HepG2 (cell line): ENCODE data around the gene CARD9. TPM values are rescaled to one million over a fixed set of nuclear protein-coding genes. Genes with fewer than 3 reads are reported as not detected.

Source experiments
- ATAC-seq: fragments of 200-7000 bp; cut with Tn5 transposase; 3 replicates; pipeline ENCODE4 v1.9.1; 2020; ENCODE audit warnings: mild to moderate bottlenecking, moderate library complexity
- BruUV-seq: library from RNA; stranded (reverse); fragments of 400-500 nt; replicated peaks from 2 replicates; lab custom pipeline; 2021; lab: Mats Ljungman, UMichigan
- CTCF ChIA-PET: fragments of 300-600 bp; formaldehyde crosslinking; extraction: SDS; loops from one replicate; lab custom pipeline; 2021; ENCODE audit warnings: low total read pairs, inconsistent platforms, low intra/inter-chr PET ratio; lab: Yijun Ruan, JAX
- POLR2A ChIA-PET: fragments of 350-600 bp; sonication (Branson Sonifier 250); formaldehyde crosslinking; loops from one replicate; lab custom pipeline; 2020; ENCODE audit warnings: antibody characterized with exemption, inconsistent platforms; lab: Yijun Ruan, JAX
- DNase-seq: peaks from one replicate; pipeline ENCODE4 v3.0.0-alpha.2; 2015; ENCODE audit warnings: low spot score
- FAIRE-seq: peaks from 3 replicates; lab custom pipeline; 2011; peaks lifted over from hg19 to GRCh38; lab: Jason Lieb, UNC
- H2AFZ ChIP-seq: one replicate; pipeline ENCODE4 v1.6.1; 2011; ENCODE audit warnings: low read length, inconsistent platforms
- H3K27ac ChIP-seq: fragments of 300-600 bp; 3 replicates; pipeline ENCODE4 v1.8.0; 2011; ENCODE audit warnings: mixed run types, mild to moderate bottlenecking, mixed read lengths, low read length, inconsistent platforms; ENCODE audit not compliant: insufficient read depth; ENCODE audit errors: extremely low read length
- H3K27me3 ChIP-seq, 2 experiments: fragments of 200-600 bp in 1 of 2; 2 replicates in 1 of 2; 3 replicates in 1 of 2; pipeline versions ENCODE4 v1.6.0 to v1.8.0; 2011; ENCODE audit warnings: low read length in 2 of 2, mild to moderate bottlenecking in 2 of 2, moderate library complexity in 2 of 2, inconsistent platforms in 1 of 2; ENCODE audit not compliant: insufficient read depth in 2 of 2, control insufficient read depth in 1 of 2
- H3K36me3 ChIP-seq, 2 experiments: fragments of 200-600 bp in 1 of 2; replicated peaks in 1 of 2; 2 replicates in 1 of 2; 3 replicates in 1 of 2; pipeline versions ENCODE4 v1.5.1 to v1.8.0; 2011; ENCODE audit warnings: low read length in 2 of 2, inconsistent platforms in 1 of 2; ENCODE audit not compliant: insufficient read depth in 2 of 2, control insufficient read depth in 1 of 2
- H3K4me1 ChIP-seq: 2 replicates; pipeline ENCODE4 v1.5.1; 2012; ENCODE audit warnings: low read length, inconsistent platforms; ENCODE audit not compliant: insufficient read depth
- H3K4me2 ChIP-seq: 2 replicates; pipeline ENCODE4 v1.6.0; 2011; ENCODE audit warnings: low read depth, low read length, inconsistent platforms
- H3K4me3 ChIP-seq, 3 experiments: fragments of 200-600 bp in 1 of 3; sonication (generic), shearing (Covaris generic) in 1 of 3; replicated peaks in 1 of 3; 2 replicates each; pipeline ENCODE4 v1.5.1; 2011 to 2016; ENCODE audit warnings: low read length in 3 of 3, inconsistent platforms in 2 of 3, low read depth in 2 of 3, mild to moderate bottlenecking in 2 of 3, control low read depth in 1 of 3, mixed read lengths in 1 of 3; ENCODE audit not compliant: insufficient read depth in 1 of 3
- H3K79me2 ChIP-seq: one replicate; pipeline ENCODE4 v1.6.1; 2011; ENCODE audit warnings: low read length, inconsistent platforms; ENCODE audit not compliant: insufficient read depth
- H3K9ac ChIP-seq: 2 replicates; pipeline ENCODE4 v1.6.0; 2011; ENCODE audit warnings: mild to moderate bottlenecking, low read depth, low read length, inconsistent platforms; ENCODE audit not compliant: insufficient read depth
- H3K9me3 ChIP-seq: 2 replicates; pipeline ENCODE4 v1.5.1; 2012; ENCODE audit warnings: mild to moderate bottlenecking, low read length
- H4K20me1 ChIP-seq: 2 replicates; pipeline ENCODE4 v1.6.0; 2011; ENCODE audit warnings: inconsistent platforms, mild to moderate bottlenecking, low read length, moderate library complexity; ENCODE audit not compliant: insufficient read depth
- CBX1 ChIP-seq: IDR thresholded peaks from one replicate; pipeline ENCODE4 v1.6.1; 2016; ENCODE audit warnings: antibody characterized with exemption, low read depth
- IRF2 ChIP-seq: IDR thresholded peaks from 2 replicates; pipeline ENCODE4 v1.6.1; 2018; ENCODE audit warnings: missing genetic modification reagents, missing compliant biosample characterization
- MAZ ChIP-seq, 2 experiments: sonication (generic) in 1 of 2; formaldehyde crosslinking in 1 of 2; IDR thresholded peaks; 2 replicates each; pipeline versions ENCODE4 v1.5.0 to v1.6.1; 2012 to 2020; ENCODE audit warnings: low read depth in 2 of 2, mild to moderate bottlenecking in 2 of 2, borderline replicate concordance in 1 of 2, improper control_type of control experiment in 1 of 2, low read length in 1 of 2, missing genetic modification reagents in 1 of 2, moderate library complexity in 1 of 2
- MTA1 ChIP-seq: sonication (generic); formaldehyde crosslinking; IDR thresholded peaks from 2 replicates; pipeline ENCODE4 v1.4.0; 2020; ENCODE audit warnings: missing genetic modification reagents, mild to moderate bottlenecking, borderline replicate concordance
- NFKB2 ChIP-seq: sonication (generic); formaldehyde crosslinking; IDR thresholded peaks from 2 replicates; pipeline ENCODE4 v1.4.0; 2020; ENCODE audit warnings: missing genetic modification reagents, borderline replicate concordance
- NR2C2 ChIP-seq: sonication (generic); formaldehyde crosslinking; IDR thresholded peaks from 2 replicates; pipeline ENCODE4 v1.4.0; 2020; ENCODE audit warnings: missing genetic modification reagents, mild to moderate bottlenecking, moderate library complexity, borderline replicate concordance
- RCOR2 ChIP-seq: IDR thresholded peaks from 2 replicates; pipeline ENCODE4 v1.6.1; 2016; ENCODE audit warnings: missing biosample characterization, missing genetic modification reagents
- RFX3 ChIP-seq: IDR thresholded peaks from 2 replicates; pipeline ENCODE4 v1.6.1; 2016; ENCODE audit warnings: missing biosample characterization, missing genetic modification reagents
- SPEN ChIP-seq: sonication (generic); formaldehyde crosslinking; IDR thresholded peaks from 2 replicates; pipeline ENCODE4 v1.5.1; 2020; ENCODE audit warnings: low read depth, mild to moderate bottlenecking, missing genetic modification reagents
- ZFP36L1 ChIP-seq: sonication (generic); formaldehyde crosslinking; IDR thresholded peaks from 2 replicates; pipeline ENCODE4 v1.8.0; 2022; ENCODE audit warnings: mild to moderate bottlenecking, missing genetic modification reagents, moderate library complexity
- ZNF264 ChIP-seq: sonication (generic); formaldehyde crosslinking; IDR thresholded peaks from 2 replicates; pipeline ENCODE4 v1.4.0; 2020; ENCODE audit warnings: missing genetic modification reagents
- ZZZ3 ChIP-seq: sonication (generic); formaldehyde crosslinking; IDR thresholded peaks from 2 replicates; pipeline ENCODE4 v1.4.0; 2020; ENCODE audit warnings: missing genetic modification reagents, mild to moderate bottlenecking, borderline replicate concordance
- WGBS: methylation state at CpG from one replicate; pipeline ENCODE4 v1.1.6; 2017; ENCODE audit warnings: low lambda C conversion rate; 5-methylcytosine and 5-hydroxymethylcytosine counted together
- in situ Hi-C: cut with HindIII; loops from 2 replicates; pipeline ENCODE4 v1.10.0; 2017; ENCODE audit warnings: low pct_unique_long_range_greater_than_20kb; ENCODE audit not compliant: extremely low pct_ligation_motif_present
- intact Hi-C: fragments of 100-400 bp; cut with micrococcal nuclease; formaldehyde crosslinking; loops from one replicate; pipeline ENCODE4 v1.10.0; 2022; ENCODE audit not compliant: unreplicated experiment
- polyA plus RNA-seq, 8 experiments: library from polyadenylated mRNA; depleted of rRNA in 3 of 8; stranded (reverse) in 7 of 8; unstranded in 1 of 8; fragments of >200 nt; fragmentation: Illumina TruSeq in 4 of 8; extraction: Trizol in 4 of 8; gene quantifications; 2 replicates each; pipeline versions ENCODE4 v1.2.1 to v1.2.3, GENCODE V29; 2011 to 2016; ENCODE audit warnings: low read depth in 4 of 8, missing spikeins in 1 of 8, mixed read lengths in 1 of 8; ENCODE audit not compliant: insufficient read depth in 1 of 8
- total RNA-seq, 5 experiments: library from RNA; depleted of rRNA; stranded (reverse); fragments of >200 nt; fragmentation: Illumina TruSeq; extraction: Trizol; gene quantifications; 2 replicates each; pipeline ENCODE4 v1.2.3, GENCODE V29; 2016; ENCODE audit warnings: low read depth in 1 of 5
- TF ChIP-seq, protein P1 (sequence below): sonication (generic); formaldehyde crosslinking; IDR thresholded peaks from 2 replicates; pipeline ENCODE4 v1.5.1; 2020; ENCODE audit warnings: missing genetic modification reagents, mild to moderate bottlenecking, borderline replicate concordance
- TF ChIP-seq, protein P2 (sequence below), 2 experiments: sonication (generic) in 1 of 2; formaldehyde crosslinking in 1 of 2; IDR thresholded peaks; 2 replicates each; pipeline versions ENCODE4 v1.6.1 to v1.9.0; 2014 to 2022; ENCODE audit warnings: antibody characterized with exemption in 1 of 2, borderline replicate concordance in 1 of 2, inconsistent platforms in 1 of 2, low read depth in 1 of 2, missing genetic modification reagents in 1 of 2

The CARD9 gene
- total and polyA plus RNA-seq, 2 of the 13 experiments (the other 11 are each of a cell fraction or from before 2014, with no cell fraction given), result 3.3 to 7.4 TPM

DNA sequence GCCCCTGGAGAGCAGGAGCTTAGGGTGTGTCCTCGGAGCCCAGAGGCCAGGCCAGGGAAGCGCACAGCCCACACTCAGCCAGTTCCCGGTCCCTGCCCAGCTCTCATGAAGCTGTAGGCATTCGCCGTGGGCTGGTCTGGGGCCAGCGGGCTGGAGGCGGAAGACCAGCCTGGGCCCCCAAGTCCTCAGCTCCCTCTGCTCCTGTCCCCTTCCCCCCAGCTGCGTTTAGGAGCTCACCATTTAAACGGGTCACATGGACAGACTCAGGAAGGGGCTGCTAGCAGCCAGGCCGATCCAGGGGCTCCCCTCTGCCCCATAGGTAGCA is 27.4 kb downstream of the CARD9 start (continued):
- TF ChIP-seq RCOR2 (no peak), NFKB2 (CRISPR knock-in tag) (no peak), RFX3 (no peak), SPEN (CRISPR knock-in tag) (0 out of 2 replicates have a peak, but pooled peaks have one; percentile 11), IRF2 (0 out of 2 replicates have a peak, but pooled peaks have one; percentile 3), CBX1 (peak; percentile 4)
- TF ChIP-seq, protein P1, sequence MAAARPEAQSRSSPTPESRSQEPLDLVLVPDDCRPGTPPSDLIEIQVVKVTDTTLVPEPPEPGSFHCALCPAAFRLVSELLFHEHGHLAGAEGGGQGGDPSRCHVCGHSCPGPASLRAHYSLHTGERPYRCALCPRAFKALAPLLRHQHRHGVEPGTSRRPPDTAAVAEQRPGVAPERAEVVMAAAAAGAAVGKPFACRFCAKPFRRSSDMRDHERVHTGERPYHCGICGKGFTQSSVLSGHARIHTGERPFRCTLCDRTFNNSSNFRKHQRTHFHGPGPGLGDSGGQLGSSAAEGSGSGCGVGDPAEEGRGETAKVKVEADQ (CRISPR knock-in tag), result no peak
- TF ChIP-seq, all 625 proteins: peak for 25

DNA sequence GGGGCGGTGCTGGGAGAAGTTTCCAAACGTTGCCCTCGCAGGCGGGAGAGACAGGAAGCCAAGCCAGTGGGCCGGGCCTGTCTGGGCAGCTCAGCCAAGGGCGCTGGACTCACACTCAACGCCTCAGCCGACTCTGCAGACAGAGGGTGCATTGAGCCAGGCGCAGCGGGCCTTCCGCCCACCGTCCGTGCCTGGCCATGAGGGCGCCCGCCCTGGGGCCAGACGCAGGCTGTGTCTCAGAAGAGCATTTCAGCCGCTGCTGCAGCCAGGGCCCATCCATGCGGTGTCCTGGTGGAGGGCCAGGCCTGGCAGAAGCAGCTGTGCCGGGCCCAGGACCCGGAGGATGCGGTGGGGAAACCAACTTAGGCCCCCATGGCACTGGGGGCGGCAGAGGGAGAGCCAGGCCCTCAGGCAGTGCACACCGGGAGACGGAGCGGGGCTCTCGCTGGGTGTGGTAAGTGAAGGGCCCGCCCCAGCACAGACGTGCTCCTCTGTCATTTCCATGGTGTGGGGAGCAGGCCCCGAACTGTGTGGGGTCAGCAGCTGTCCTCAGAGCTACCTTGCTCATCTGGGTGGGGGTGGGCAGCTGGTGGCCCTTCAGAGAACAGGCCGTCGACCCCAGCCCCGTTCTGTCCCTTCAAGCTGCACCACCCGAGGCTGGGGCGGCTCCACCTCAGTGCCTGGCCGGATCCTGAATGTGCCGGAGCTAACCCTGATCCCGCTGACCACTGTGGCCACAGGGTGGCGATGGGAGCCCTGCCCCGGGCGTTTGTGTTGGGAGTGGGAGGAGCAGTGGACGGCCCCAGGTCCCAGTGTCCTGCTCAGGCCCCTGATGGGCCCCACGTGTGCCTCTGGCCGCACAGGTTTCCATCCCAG is 27.9 kb downstream of the CARD9 start:
- H4K20me1 ChIP-seq, result no peaks in the 10 kb centered on the region
- ChIA-PET CTCF (interaction anchor here (1.1 to 2.0 kb wide), 3 partner anchors 18 to 55 kb away, joined by 4 to 13 read pairs (median 6); partner anchors contain the start of genes CARD9, DNLZ and SNAPC4), POLR2A (interaction anchor here (0.8 to 2.9 kb wide), 9 partner anchors 8 to 97 kb away, joined by 3 to 73 read pairs (median 6); partner anchors contain the start of genes CARD9 and DNLZ)
- intact Hi-C loops (loop anchor here (1.0 to 2.0 kb wide), 2 partner anchors 9 to 17 kb away; partner anchors contain the start of gene DNLZ), in situ Hi-C loops (loop anchor here (25.0 kb wide), 1 partner anchor 292 kb away; no protein-coding TSS in a partner anchor)
- H3K9me3 ChIP-seq, result no peaks in the 10 kb centered on the region
- FAIRE-seq (peak; percentile 37), DNase-seq (peak; percentile 70), ATAC-seq (peak; percentile 84)
- no TSS peak for BruUV-seq
- H3K79me2 ChIP-seq, result no peaks in the 10 kb centered on the region
- 0% methylated on average over 8 of the region's 43 CpGs for WGBS
- H3K36me3 ChIP-seq, result no peaks in the 10 kb centered on the region
- no peak overlapping the region for H2AFZ ChIP-seq
- H3K4me1 ChIP-seq, result peaks cover 51% of the 10 kb centered on the region
- peak overlapping the region; percentile 95 for H3K4me2 ChIP-seq
- peak overlapping the region; percentile 47 to 78 (median 47) for H3K4me3 ChIP-seq
- H3K27me3 ChIP-seq, result peaks cover 0 to 9% of the 10 kb centered on the region in 2 experiments; a peak in 2 of 5 replicates
- H3K9ac ChIP-seq, result peak overlapping the region; percentile 57
- no peak overlapping the region for H3K27ac ChIP-seq
- TF ChIP-seq ZNF264 (CRISPR knock-in tag) (no peak), ZFP36L1 (CRISPR knock-in tag) (0 out of 2 replicates have a peak, but pooled peaks have one; percentile 64), ZZZ3 (CRISPR knock-in tag) (no peak; the same call in 1 of the 2 replicates), NR2C2 (CRISPR knock-in tag) (no peak), MAZ (IDR thresholded peaks at IDR 0.05; ENCODE audit: borderline replicate concordance, low read depth, low read length) (peak; percentile 19; the same call in 1 of the 2 replicates), MAZ (CRISPR knock-in tag; IDR thresholded peaks at IDR 0.05; ENCODE audit: low read depth) (peak; percentile 86), MTA1 (CRISPR knock-in tag) (0 out of 2 replicates have a peak, but pooled peaks have one; percentile 9)
- TF ChIP-seq, protein P2, sequence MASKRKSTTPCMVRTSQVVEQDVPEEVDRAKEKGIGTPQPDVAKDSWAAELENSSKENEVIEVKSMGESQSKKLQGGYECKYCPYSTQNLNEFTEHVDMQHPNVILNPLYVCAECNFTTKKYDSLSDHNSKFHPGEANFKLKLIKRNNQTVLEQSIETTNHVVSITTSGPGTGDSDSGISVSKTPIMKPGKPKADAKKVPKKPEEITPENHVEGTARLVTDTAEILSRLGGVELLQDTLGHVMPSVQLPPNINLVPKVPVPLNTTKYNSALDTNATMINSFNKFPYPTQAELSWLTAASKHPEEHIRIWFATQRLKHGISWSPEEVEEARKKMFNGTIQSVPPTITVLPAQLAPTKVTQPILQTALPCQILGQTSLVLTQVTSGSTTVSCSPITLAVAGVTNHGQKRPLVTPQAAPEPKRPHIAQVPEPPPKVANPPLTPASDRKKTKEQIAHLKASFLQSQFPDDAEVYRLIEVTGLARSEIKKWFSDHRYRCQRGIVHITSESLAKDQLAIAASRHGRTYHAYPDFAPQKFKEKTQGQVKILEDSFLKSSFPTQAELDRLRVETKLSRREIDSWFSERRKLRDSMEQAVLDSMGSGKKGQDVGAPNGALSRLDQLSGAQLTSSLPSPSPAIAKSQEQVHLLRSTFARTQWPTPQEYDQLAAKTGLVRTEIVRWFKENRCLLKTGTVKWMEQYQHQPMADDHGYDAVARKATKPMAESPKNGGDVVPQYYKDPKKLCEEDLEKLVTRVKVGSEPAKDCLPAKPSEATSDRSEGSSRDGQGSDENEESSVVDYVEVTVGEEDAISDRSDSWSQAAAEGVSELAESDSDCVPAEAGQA (IDR thresholded peaks at IDR 0.05; ENCODE audit: low read depth), result no peak
- TF ChIP-seq, protein P2 (CRISPR knock-in tag; IDR thresholded peaks at IDR 0.05; ENCODE audit: borderline replicate concordance), result no peak
